Prostate gland (tissue), 2 donors: Measurements from ENCODE around the gene DOK6. TPM values are rescaled to one million over a fixed set of nuclear protein-coding genes. Genes with fewer than 3 reads are reported as not detected.
"Not testable (repeated sequence)": the region's sequence is repeated elsewhere in the genome, so short reads cannot be mapped to it uniquely, and the experiment has no call there.

ENCODE experiments used
- DNase-seq: peaks from one replicate; pipeline ENCODE4 v3.0.0-alpha.2; 2019; ENCODE audit warnings: low spot score
- H3K27ac ChIP-seq, 2 donors: fragments of 200-600 bp; sonication (generic); 2 replicates each; pipeline ENCODE4 v1.5.1; 2017 to 2019
- H3K27me3 ChIP-seq: fragments of 200-600 bp; sonication (generic); replicated peaks from 2 replicates; pipeline ENCODE4 v1.5.1; 2019; ENCODE audit not compliant: insufficient read depth
- H3K36me3 ChIP-seq, 2 donors: fragments of 200-600 bp; sonication (generic); 1 replicate in 1 of 2; 2 replicates in 1 of 2; pipeline versions ENCODE4 v1.5.1 to v1.8.1; 2017 to 2019
- H3K4me1 ChIP-seq: fragments of 200-600 bp; sonication (generic); replicated peaks from 2 replicates; pipeline ENCODE4 v1.5.1; 2019
- H3K4me3 ChIP-seq, 2 donors: fragments of 200-600 bp; sonication (generic); 2 replicates each; pipeline ENCODE4 v1.5.1; 2017 to 2019
- H3K9me3 ChIP-seq: fragments of 200-600 bp; sonication (generic); 2 replicates; pipeline ENCODE4 v1.5.1; 2017
- POLR2A ChIP-seq: fragments of 450-650 bp; IDR thresholded peaks from one replicate; pipeline ENCODE4 v1.6.1; 2016; ENCODE audit warnings: antibody characterized with exemption, mild to moderate bottlenecking
- POLR2AphosphoS5 ChIP-seq: sonication (generic); formaldehyde crosslinking; IDR thresholded peaks from one replicate; pipeline ENCODE4 v1.6.1; 2017; ENCODE audit warnings: antibody characterized with exemption
- WGBS: methylation state at CpG from one replicate; pipeline ENCODE4 v1.1.5; 2018; 5-methylcytosine and 5-hydroxymethylcytosine counted together
- intact Hi-C: fragments of 100-400 bp; cut with DNase I; formaldehyde crosslinking; loops from one replicate; pipeline ENCODE4 v1.14.2; 2022
- total RNA-seq, 2 donors: library from RNA; depleted of rRNA; stranded (reverse); fragments of >200 nt; gene quantifications; one replicate each; pipeline ENCODE4 v1.1.0, GENCODE V29; 2016
- TF ChIP-seq, protein P1 (sequence below), 4 experiments: fragments of 200-600 bp in 2 of 4; fragments of 450-650 bp in 2 of 4; sonication (generic) in 2 of 4; IDR thresholded peaks; 1 replicate in 3 of 4; 2 replicates in 1 of 4; pipeline ENCODE4 v1.5.1; 2016 to 2019; ENCODE audit warnings: antibody characterized with exemption in 4 of 4, mild to moderate bottlenecking in 2 of 4, moderate library complexity in 2 of 4

DOK6 gene
- total RNA-seq, 2 donors from 2014 or later, result 0.73 to 1.0 TPM

DNA sequence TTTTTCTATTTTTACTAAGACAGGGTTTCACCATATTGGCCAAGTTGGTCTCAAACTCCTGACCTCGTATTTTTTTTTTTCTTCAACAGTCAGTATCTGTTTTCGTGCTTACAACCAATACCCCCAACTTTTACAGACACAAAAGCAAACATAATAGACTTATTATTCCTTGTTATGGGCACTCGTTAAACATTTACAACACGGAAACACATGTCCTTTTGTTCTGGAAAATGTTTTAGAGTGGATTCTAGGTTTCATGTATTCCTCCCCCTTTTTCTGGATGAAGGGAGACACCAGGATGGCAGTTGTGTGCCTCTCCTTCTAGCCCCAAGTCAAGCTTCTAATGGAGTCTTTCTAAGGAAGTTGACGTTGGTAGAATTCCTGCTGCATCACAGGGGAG is 458.2 kb downstream of the DOK6 start:
- Histone ChIP-seq H3K4me3 (no peak overlapping the region), H3K27ac (no peak overlapping the region), H3K4me1 (no peaks in the 10 kb centered on the region), H3K27me3 (no peaks in the 10 kb centered on the region), H3K36me3 (no peaks in the 10 kb centered on the region), H3K9me3 (no peaks in the 10 kb centered on the region)
- intact Hi-C loops, result no loop called here
- DNase-seq, result no peak
- WGBS, result 42% methylated on average over 5 of the region's 5 CpGs
- TF ChIP-seq POLR2AphosphoS5, result peak; percentile 39
- TF ChIP-seq, protein P1, sequence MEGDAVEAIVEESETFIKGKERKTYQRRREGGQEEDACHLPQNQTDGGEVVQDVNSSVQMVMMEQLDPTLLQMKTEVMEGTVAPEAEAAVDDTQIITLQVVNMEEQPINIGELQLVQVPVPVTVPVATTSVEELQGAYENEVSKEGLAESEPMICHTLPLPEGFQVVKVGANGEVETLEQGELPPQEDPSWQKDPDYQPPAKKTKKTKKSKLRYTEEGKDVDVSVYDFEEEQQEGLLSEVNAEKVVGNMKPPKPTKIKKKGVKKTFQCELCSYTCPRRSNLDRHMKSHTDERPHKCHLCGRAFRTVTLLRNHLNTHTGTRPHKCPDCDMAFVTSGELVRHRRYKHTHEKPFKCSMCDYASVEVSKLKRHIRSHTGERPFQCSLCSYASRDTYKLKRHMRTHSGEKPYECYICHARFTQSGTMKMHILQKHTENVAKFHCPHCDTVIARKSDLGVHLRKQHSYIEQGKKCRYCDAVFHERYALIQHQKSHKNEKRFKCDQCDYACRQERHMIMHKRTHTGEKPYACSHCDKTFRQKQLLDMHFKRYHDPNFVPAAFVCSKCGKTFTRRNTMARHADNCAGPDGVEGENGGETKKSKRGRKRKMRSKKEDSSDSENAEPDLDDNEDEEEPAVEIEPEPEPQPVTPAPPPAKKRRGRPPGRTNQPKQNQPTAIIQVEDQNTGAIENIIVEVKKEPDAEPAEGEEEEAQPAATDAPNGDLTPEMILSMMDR (IDR thresholded peaks at IDR 0.05), result no peak

DNA sequence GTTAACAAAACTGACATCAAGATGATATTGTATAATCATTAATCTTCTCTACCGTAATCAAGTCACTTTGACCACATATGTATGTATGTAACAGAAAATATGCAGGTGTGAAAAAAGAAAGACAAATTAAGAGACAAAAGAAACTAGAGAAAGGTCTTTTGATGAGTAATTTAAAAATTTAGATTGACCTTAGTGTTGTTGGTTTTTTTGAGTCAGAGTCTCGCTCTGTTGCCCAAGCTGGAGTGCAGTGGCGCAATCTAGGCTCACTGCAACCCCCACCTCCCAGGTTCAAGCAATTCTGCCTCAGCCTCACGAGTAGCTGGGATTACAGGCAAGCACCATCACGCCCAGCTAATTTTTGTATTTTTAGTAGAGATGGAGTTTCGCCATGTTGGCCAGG is 464.1 kb downstream of the DOK6 start:
- H3K36me3 ChIP-seq, H3K27ac ChIP-seq, H3K4me1 ChIP-seq, H3K27me3 ChIP-seq, H3K9me3 ChIP-seq, intact Hi-C loops, H3K4me3 ChIP-seq, DNase-seq: not testable (repeated sequence)
- 90% methylated on average over 6 of the region's 6 CpGs for WGBS

DNA sequence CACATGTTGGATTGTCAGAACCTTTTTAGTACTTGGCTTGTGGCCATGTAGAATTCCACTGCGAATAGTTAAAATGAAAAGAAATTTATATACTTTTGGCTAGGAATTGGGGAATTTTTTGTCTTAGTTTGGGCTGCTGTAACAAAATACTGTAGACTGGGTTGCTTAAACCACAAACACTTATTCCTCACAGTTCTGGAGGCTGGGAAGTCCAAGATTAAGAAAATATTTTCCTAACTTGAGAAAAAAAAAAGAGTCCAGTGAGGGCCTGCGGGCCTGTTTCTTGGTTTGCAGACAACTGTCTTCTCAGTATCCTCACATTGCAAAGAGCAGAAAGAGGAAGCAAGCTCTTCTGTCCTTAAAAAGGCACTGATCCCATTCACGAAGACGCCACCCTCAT is 465.1 kb downstream of the DOK6 start:
- DNase-seq, result no peak
- Histone ChIP-seq H3K36me3 (no peaks in the 10 kb centered on the region), H3K9me3 (no peaks in the 10 kb centered on the region), H3K4me3 (no peak overlapping the region), H3K27me3 (no peaks in the 10 kb centered on the region), H3K27ac (no peak overlapping the region), H3K4me1 (no peaks in the 10 kb centered on the region)
- 59% methylated on average over 4 of the region's 4 CpGs for WGBS
- TF ChIP-seq POLR2AphosphoS5 (no peak), POLR2A (no peak)
- TF ChIP-seq, protein P1 (IDR thresholded peaks at IDR 0.05), result no peak
- intact Hi-C loops, result no loop called here

DNA sequence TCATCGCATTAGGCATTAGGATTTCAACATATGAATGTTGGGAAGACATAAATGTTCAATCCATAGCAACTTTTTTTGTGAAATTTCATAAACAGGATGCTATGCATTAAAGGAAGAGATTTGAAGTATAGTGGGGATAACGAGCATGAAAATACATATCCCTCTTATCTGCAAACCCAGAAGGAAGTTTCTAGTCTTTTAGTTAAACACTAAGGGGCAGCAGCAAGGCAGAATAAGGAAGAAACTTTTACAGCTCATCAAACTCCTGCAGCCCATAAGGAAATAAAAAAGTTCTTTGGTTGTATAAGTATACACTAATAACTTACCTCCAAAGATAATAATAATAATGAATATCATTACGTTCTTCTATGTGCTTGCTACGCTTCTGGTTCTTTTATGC is 465.5 kb downstream of the DOK6 start:
- 87% methylated on average over 4 of the region's 4 CpGs for WGBS

DNA sequence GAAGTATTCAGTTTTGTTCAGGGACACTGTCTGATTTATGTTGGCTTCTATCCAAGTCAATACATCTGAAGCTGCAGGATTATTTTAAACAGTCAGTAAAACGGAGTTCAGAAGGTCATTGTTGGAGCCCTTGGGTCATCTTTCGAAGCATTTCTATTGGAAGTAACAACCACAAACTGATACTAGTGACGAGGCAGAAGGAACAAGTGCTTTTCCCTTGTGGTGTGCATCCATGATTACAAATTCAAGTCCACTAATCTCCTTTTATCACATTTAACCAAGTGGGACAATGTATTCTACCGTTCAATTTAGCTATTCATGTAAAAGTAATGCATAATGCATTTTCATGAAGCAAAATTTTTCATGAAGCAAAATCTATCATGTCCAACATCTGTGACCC is 470.0 kb downstream of the DOK6 start:
- H3K27me3 ChIP-seq, result no peaks in the 10 kb centered on the region
- WGBS, result 89% methylated on average over 4 of the region's 4 CpGs
- no peak overlapping the region for H3K27ac ChIP-seq
- H3K9me3 ChIP-seq, result no peaks in the 10 kb centered on the region
- intact Hi-C loops, result no loop called here
- H3K4me3 ChIP-seq, result no peak overlapping the region
- no peaks in the 10 kb centered on the region for H3K36me3 ChIP-seq
- DNase-seq, result no peak
- no peaks in the 10 kb centered on the region for H3K4me1 ChIP-seq
- TF ChIP-seq POLR2A (no peak), POLR2AphosphoS5 (no peak)
- TF ChIP-seq, protein P1 (IDR thresholded peaks at IDR 0.05), result no peak

More for the DNA sequence above, 465.5 kb downstream of the DOK6 start:
- no peaks in the 10 kb centered on the region for H3K4me1 ChIP-seq
- DNase-seq, result no peak
- H3K9me3 ChIP-seq, result no peaks in the 10 kb centered on the region
- intact Hi-C loops, result no loop called here
- H3K4me3 ChIP-seq, result no peak overlapping the region
- TF ChIP-seq, protein P1 (IDR thresholded peaks at IDR 0.05), result no peak
- no peak for TF ChIP-seq POLR2AphosphoS5
- TF ChIP-seq POLR2A, result no peak
- H3K27ac ChIP-seq, result no peak overlapping the region
- no peaks in the 10 kb centered on the region for H3K36me3 ChIP-seq
- no peaks in the 10 kb centered on the region for H3K27me3 ChIP-seq
